GM21619 (cell line): ENCODE data around the gene EID2B.

ENCODE experiments used
- ATAC-seq: cut with Tn5 transposase; IDR thresholded peaks from one replicate; pipeline ENCODE4 v1.9.1; 2021; ENCODE audit not compliant: unreplicated experiment

EID2B gene, protein sequence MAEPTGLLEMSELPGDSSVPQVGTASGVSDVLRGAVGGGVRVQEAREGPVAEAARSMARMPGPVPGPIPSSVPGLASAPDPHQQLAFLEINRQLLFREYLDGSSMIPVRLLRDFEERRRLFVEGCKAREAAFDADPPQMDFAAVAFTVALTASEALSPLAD

GRCh38 chr19:39532233-39533002 is at the start of gene EID2B:
TSS of gene EID2B (minus strand) at chr19:39532852. CDS start at chr19:39532802, 50 bp downstream.
- ATAC-seq = peak; percentile 85

GRCh38 chr19:39582442-39582841 is 49.8 kb upstream of the EID2B start:
- ATAC-seq = no peak

GRCh38 chr19:39568604-39569003 is 36.0 kb upstream of the EID2B start:
- no peak for ATAC-seq

- no peak for ATAC-seq
Measured at GRCh38 chr19:39566064-39566463, 33.4 kb upstream of the EID2B start.

GRCh38 chr19:39563408-39563807 is 30.8 kb upstream of the EID2B start:
- ATAC-seq = no peak

- no peak for ATAC-seq
Measured at GRCh38 chr19:39558624-39559117, 26.0 kb upstream of the EID2B start.

DNA sequence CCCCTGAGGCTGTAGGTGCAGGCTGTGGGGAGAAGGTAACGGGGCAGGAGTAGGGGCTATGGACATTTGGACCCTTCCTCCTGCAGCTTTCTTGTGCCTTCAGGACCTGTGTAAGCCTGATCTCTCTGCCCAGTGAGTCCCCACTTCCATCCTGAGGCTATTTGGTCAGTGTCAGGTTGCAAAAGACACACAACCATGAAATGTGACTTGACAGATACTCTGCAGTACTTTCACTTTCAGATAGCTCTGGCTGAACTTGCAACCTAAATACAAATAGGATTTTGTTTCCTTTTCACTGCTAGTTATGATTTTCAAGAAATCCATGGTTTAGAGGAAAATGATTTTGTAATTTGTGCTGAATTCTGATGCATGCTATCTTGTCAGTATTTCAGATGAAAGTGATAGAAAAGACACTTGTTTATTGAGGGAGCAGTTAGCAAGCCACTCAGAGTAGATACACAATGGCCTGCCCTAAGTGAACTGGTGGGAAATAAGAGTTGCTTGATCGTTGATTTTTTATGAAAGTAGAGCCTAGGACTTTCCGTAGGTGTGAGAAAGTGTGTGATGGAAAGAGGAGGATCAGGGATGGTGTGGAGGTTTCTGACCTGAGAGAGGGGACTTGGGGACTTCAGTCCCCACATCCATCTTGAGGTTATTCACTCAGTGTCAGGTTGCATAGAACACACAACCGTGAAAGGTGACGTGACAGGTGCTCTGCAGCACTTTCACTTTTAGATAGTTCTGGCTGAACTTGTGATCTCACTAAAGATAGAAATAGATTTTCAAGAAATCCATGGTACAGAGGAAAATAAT is 25.4 kb upstream of the EID2B start:
- no peak for ATAC-seq

GRCh38 chr19:39555883-39556282 is 23.2 kb upstream of the EID2B start:
- no peak for ATAC-seq

- no peak for ATAC-seq
Measured at GRCh38 chr19:39554701-39555311, 22.2 kb upstream of the EID2B start.

DNA sequence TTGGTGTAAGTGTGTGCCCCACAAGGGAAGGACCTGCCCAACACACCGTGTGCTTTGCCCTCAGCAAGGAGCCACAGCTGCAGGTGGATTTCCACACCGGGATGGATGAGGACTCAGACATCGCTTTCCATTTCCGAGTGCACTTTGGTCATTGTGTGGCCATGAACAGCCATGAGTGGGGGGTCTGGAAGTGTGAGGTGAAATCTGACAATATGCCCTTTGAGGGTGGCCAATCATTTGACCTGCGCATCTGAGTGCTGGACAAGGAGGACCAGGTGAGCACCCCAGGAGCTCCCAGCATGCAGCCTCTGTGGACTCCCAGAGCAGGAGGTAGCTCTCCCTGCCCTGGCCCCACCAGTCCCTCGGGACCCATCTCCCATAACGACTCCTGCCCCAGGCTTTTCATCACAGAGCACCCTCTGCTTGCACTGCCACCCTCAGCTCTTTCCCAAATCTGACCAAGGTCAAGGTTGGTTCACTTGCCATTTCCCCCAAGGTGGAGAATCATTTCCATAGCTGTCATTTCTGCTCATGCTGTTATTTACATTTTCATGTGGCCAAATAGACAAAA is 20.5 kb upstream of the EID2B start:
- ATAC-seq = no peak

- ATAC-seq = no peak
Measured at GRCh38 chr19:39550197-39550596, 17.5 kb upstream of the EID2B start.

DNA sequence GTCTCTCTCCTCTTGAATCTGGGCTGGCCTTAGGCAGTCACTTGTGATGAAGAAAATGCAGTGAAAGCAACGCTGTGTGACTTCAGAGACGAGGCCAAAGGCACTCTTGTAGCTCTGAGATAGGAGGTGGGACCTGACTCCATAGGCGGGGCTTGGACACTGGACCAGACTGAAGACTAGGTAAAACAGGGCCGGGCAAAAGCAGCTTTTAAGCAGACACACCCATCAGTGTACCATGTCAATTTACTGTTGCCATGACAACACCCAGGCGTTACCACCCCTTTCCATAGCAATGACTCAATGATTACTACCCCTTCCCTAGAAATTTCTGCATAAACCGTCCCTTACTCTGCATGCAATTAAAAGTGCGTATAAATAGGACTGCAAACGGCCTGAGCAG is 13.9 kb upstream of the EID2B start:
- no peak for ATAC-seq

GRCh38 chr19:39544911-39545310 is 12.3 kb upstream of the EID2B start:
- no peak for ATAC-seq

GRCh38 chr19:39544226-39544903 is 11.7 kb upstream of the EID2B start:
- no peak for ATAC-seq

GRCh38 chr19:39543477-39543857 is 10.8 kb upstream of the EID2B start:
- ATAC-seq = no peak

DNA sequence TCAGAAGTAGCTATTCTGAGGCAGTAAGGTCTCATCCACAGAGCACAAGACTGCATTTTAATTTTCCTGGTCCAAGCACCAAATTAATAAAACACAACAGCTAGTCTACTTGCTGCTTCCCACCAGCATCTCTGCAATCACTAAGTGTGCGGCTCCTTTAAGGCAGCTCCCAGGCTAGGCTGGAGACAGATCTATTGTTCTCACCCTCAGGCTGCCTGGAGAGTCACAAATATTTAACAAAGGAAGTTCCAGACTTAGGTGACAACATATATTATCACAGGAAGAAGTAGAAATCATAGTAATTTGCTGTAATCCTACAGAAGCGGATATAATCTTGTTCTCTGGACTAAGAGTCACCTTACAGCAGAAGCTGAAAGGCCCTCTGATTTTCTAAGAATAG is 9.6 kb upstream of the EID2B start:
- ATAC-seq = no peak

- ATAC-seq = no peak
Measured at GRCh38 chr19:39540333-39540673, 7.7 kb upstream of the EID2B start.

GRCh38 chr19:39539518-39540332 is 7.1 kb upstream of the EID2B start, which contains the start of gene EID2:
TSS of gene EID2 (minus strand) at chr19:39540161. CDS start at chr19:39540079, 82 bp downstream.
- ATAC-seq = peak; percentile 85

- ATAC-seq = no peak
Measured at GRCh38 chr19:39539165-39539517, 6.5 kb upstream of the EID2B start.

- ATAC-seq = no peak
Measured at GRCh38 chr19:39533791-39534190, 1.1 kb upstream of the EID2B start.
